GM21786 (cell line): ENCODE results near the gene PEA15.

ENCODE experiments used
- ATAC-seq: cut with Tn5 transposase; IDR thresholded peaks from one replicate; pipeline ENCODE4 v1.9.1; 2021; ENCODE audit not compliant: unreplicated experiment

The PEA15 gene, protein sequence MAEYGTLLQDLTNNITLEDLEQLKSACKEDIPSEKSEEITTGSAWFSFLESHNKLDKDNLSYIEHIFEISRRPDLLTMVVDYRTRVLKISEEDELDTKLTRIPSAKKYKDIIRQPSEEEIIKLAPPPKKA

DNA sequence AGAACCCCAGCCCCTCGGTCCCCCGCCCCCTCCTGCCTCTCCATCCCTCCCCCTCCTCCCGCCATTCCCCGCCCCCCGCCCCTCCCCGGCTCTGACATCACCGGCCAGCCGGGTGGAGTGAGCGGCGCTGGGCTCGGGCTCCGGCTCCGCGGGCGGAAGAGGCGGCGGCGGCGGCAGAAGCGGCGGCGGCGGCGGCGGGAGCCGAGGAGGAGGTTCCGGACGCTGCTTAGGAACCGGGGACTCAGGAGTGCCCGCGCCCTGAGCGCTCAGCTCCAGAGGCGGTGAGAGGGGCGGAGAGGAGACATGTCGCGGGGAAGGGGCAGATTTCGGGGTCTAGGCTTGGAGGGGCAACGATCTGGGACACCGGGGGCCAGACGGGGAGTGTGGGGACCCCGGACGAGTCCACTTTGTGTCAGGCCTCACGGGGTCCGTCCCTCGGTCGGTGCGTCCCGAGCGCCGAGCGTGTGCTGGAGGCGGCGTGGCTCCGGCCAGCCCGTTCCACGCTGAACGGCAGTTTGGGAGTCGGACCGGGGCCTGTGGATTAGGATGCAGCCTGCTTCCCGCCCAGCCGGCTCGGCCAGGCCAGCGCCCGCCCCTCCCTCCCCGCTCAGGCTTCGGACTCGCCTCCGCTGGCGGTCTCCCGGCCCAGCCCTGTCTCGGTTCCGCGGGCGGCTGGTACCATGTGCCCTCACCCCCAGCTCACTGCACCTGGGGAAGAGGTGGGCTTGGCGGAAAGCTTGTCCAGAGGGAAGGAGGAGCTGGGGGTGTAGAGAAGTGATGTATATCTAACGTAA is at the start of gene PEA15:
PEA15 (plus strand) TSS at position 143 of the 794 bp plus-strand sequence. CDS start 6,161 bp downstream, outside the sequence.
- ATAC-seq = no peak

DNA sequence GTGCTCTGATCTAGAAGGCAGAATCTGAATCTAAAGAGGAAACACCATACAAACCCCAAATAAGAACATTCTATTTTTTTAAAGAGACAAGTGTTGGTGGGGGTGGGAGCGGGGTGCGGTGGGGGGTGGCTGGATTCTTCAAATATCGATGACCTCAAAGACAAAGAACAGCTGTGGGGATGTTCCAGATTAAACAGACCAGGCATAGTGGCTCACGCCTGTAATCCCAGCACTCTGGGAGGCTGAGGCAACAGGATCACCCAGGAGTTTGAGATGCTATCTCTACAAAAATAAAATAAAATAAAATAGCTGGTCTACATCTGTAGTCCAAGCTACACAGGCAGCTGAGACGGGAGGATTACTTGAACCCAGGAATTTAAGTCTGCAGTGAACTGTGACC is 48.8 kb upstream of the PEA15 start:
- ATAC-seq = no peak

DNA sequence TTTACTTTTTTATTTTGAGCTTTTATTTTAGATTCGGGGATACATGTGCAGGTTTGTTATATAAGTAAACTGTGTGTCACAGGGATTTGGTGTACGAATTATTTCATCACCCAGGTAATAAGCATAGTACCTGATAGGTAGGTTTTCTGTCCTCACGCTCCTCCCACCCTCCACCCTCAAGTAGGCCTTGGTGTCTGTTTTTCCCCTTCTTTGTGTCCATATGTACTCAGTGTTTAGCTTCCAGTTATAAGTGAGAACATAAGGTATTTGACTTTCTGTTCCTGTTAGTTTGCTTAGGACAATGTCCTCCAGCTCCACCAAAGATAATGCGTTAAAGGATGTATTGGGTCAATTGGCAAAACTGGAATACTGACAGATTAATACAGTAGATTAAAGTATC is 48.0 kb upstream of the PEA15 start:
- ATAC-seq = no peak

DNA sequence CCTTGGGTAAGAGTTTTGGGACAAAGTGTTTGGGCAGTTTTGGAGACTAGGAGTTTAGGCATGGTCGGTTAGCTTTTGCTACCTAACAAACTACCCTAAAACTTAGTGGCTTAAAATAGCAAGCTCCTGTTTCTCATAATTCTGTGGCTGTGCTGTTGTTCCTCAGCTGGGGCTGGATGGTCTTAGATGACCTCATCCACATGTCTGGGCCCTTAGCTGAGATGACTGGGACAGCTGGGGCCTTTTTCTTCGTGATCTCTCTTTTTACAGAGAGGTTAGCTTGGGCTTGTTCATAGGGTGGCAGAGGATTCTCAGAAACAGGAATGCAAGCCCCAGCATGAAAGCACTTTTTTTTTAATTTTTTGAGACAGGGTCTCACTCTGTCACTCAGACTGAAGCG is 47.2 kb upstream of the PEA15 start:
- no peak for ATAC-seq

DNA sequence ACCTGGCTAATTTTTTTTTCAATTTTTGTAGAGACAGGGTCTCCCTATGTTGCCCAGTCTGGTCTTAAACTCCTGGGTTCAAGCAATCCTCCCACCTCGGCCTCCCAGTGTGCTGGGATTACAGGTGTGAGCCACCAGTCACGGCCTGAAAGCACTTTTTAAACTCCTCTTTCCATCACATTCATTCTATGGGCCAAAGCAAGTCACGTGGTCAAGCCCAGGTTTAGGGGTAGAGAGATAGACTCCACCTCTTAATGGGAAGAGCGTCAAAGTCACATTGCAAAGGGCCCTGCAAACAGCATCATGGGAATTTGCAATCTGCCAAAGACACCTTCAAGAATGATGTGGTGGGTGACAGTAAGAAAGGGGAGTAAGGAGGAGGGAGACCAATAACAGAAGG is 46.6 kb upstream of the PEA15 start:
- ATAC-seq = no peak

DNA sequence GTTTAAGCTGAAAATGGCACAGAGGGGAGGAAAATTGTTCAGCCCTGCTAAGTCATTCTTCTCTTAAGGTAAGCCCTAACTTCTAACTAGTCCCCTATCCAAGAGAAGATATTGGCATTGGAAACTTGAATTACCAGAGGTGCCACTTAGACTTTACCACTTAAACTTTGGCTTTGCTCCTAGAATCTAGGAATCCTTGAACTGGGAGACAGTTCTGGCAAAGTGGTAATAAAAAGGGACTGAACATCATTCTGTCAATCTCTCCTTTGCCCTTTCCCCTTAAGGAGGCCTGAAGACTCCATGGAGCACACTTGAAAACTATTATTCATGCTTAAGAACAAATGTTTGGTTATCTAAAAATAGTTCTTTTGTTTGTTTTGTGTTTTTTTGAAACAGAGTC is 45.3 kb upstream of the PEA15 start:
- no peak for ATAC-seq

DNA sequence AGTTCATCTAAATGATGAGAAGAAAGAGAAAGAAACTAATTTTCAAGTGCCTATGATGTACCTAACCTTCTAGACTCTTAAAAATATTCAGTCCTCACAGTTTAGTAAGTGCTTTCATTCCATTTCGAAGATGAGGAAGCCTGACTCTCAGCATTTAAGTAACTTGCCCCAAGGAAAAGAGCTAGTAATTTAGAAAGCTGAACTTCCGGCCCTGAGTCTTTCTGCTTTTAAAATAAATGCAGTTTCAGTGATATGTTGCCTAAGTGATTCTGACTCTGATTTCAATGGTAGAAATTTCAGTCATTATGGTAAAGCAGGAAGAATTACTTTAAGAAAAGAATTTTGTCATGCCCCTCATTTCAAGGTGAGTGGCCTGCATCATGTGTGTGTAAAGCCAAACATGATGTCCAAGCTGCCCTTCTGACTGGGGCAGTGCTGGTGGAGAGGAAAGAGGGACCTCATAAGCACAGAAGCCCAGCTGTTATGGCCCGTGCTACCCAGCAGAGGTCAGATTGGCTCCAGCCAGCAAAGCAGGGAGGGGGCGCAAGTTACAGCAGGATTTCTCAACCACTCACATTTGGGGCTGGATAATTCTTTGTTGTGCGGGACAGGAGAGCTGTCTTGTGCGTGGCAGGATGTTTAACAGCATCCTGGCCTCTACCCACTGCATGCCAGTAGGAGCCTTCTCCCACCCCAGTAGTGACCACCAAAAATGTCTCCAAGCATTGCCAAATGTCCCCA is 43.0 kb upstream of the PEA15 start:
- ATAC-seq = no peak

DNA sequence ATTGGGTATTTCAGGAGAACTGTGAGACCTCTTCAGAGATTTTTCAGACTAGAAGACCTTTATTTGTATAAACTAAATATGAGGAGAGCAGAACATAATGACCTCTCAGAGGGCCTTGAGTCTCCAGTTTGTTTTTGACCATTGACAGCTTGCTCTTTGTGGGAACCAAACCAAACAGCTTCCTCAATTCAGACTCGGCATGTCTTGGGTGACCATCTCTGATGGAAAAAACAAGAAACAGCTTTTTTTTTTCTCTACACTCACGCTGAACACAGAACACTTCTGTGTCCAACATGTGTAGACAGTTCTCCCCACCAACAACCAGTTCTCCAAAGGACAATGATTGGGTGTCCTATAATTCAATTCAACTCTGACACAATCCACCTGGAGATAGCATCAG is 42.3 kb upstream of the PEA15 start:
- no peak for ATAC-seq

DNA sequence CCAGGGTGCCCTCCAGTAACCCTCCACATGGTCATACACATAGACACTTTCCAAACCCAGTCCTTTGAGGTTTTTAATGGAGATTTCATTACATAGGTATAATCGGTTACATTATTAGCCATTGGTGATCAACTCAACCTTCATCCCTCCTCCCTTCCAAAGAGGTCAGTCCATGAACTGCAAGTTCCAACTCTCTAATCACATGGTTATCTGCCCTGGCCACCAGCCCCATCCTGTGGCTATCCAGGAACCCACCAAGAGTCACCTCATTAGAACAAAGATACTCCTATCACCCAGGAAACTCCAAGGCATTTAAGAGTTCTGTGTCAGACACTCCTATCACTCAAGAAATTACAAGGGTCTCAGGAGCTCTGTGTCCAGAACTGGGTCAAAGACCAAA is 41.6 kb upstream of the PEA15 start:
- ATAC-seq = no peak

DNA sequence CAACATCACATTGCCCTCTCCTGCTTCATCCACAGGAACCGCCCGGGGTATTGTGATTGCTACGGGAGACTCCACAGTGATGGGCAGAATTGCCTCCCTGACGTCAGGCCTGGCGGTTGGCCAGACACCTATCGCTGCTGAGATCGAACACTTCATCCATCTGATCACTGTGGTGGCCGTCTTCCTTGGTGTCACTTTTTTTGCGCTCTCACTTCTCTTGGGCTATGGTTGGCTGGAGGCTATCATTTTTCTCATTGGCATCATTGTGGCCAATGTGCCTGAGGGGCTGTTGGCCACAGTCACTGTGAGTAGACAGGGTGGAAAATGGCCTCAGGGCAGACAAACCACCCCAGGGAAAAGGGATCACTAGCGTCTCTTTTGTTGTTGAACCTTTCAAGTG is 41.1 kb upstream of the PEA15 start:
- no peak for ATAC-seq

DNA sequence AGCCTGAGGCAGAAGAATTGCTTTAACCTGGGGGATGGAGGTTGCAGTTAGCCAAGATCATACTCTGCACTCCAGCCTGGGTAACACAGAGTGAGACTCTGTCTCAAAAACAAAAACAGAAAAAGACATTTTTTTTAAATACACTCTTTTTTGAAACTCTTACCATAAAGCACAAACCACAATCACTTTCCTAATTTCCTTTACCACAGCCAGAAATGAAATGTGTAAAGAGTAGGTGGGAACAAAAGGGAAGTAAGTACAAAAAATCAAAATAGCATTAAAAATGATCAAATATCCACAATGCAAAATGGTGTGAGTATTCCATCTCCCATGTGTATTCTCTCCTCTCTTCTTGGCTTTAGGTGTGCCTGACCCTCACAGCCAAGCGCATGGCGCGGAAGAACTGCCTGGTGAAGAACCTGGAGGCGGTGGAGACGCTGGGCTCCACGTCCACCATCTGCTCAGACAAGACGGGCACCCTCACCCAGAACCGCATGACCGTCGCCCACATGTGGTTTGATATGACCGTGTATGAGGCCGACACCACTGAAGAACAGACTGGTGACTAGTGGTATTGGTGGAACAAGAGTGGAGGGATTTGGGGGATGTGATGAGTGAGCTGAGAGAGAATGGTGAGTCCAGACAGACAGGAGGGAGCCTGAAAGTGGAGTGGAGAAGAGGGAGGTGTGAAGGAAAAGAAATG is 38.9 kb upstream of the PEA15 start:
- ATAC-seq = no peak

DNA sequence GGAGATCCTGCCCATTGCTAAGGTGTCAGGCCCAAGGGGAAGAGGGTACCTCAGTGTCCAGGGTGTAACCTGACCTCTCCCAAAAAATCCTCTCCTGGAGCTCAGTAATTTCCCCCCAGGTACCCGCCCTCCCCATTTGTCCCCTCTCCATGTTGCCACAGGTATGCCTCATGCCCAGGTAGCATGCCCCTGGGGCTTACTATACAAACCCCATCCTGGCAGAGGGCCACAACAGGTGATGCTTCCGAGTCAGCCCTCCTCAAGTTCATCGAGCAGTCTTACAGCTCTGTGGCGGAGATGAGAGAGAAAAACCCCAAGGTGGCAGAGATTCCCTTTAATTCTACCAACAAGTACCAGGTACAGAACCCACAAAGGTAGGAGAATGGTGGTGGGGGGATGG is 38.1 kb upstream of the PEA15 start:
- ATAC-seq = no peak

DNA sequence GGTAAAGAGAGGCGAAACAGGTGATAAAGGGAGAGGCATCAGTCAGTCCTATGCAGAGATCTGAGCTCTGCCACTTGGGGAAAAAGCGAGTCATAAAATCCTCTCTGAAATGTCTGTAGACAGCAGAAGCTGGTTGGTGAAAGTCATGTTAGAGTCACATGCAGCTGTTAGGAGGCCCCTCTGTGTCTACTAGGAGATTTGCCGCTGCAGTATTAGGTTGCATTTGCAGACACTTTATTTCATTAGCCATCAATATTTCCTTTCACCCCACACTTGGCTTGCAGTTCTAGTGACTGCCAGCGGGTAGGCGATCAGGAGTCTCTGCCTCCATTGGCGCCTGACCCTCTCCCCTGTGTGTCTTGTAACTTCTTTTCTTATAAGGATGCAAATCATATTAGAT is 37.6 kb upstream of the PEA15 start:
- ATAC-seq = no peak

DNA sequence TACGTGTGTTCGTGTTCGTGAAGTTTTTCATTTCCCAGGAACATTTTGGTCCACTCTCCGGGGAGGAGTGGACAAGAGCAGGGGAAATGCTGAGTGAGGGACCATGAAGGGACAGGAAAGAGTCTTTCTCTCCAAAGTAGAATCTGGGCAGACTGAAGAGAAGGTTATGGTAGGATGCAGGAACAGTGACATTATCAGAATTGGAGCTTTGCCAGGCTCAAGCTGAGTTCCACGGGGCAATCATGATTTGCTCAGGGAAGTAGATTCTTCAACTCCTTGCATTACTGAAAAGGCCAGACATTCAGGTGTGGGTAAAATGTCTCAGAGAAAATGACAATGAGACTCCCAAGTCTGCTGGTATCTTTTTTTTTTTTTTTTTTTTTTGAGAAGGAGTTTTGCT is 37.2 kb upstream of the PEA15 start:
- ATAC-seq = no peak

DNA sequence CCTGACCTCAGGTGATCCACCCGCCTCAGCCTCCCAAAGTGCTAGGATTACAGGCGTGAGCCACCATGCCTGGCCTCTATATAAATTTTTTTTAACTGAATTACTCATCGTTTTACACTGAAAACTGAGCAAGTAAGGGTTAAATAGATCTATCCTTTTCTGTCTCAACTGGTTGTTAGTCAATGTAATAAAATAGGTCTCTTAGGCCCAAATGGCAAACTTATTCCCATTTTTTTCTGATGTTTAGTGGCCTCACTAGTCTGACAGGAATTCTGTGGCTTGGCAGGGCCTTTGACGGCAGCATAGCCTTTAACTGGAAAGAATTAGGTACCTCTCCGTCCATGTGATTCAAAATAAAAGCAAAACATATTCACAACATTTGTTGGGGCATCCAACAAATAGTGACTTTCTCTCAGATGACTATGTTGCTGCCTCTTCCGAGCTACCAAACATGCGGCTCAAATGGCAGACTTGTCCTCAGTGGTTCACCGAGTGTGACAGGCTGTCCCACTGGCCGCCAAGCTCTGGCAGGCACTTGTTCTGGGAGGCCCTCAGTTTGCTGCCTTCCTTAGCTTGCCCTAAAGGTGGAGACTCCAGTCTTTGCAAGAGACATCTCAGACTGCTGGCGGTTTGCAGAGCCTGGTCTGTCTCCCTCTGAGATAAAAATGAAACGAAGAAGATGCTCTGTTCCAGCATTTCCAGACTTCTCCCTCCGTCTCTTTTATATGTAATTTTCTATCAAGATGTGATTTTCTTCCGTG is 36.4 kb upstream of the PEA15 start:
- ATAC-seq = no peak

DNA sequence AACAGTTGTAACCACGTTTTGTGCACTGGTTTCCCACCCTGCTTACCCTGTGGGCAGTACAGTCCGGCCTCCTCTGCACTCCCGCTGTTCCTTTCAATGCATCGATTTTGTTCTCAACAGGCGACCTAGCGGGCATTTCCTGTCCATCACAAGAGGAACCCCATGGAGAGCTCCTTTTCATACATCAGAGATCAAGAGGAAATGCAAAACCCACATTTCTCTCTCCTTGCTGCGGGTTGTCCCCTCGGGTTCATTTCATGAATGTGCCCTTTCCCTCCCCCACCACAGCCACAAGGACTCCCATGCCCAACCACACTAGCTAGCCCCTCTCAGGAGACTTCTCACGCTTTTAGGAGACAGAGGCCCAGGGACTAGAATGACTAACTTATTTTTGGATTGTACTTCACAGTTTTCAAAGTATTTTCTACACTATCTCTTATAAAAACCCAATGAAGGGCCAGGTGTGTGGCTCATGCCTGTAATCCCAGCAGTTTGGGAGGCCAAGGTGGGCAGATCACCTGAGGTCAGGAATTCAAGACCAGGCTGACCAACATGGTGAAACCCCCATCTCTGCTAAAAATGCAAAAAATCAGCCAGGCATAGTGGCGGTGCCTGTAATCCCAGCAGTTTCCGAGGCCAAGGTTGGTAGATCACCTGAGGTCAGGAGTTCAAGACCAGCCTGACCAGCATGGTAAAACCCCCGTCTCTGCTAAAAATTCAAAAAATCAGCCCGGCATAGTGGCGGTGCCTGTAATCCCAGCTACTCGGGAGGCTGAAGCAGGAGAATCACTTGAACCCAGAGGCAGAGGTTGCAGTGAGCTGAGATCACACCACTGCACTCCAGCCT is 35.4 kb upstream of the PEA15 start:
- peak; percentile 67 for ATAC-seq

DNA sequence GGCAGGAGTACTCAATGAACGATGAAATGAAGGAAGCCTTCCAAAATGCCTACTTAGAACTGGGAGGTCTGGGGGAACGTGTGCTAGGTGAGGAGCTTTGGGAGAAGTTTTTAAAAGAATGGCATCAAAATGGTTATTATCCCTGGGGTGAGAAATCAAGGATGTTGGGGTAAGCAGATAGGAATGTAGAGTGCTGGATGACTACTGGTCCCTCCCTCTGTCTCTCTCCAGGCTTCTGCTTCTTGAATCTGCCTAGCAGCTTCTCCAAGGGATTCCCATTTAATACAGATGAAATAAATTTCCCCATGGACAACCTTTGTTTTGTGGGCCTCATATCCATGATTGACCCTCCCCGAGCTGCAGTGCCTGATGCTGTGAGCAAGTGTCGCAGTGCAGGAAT is 33.8 kb upstream of the PEA15 start:
- ATAC-seq = no peak

DNA sequence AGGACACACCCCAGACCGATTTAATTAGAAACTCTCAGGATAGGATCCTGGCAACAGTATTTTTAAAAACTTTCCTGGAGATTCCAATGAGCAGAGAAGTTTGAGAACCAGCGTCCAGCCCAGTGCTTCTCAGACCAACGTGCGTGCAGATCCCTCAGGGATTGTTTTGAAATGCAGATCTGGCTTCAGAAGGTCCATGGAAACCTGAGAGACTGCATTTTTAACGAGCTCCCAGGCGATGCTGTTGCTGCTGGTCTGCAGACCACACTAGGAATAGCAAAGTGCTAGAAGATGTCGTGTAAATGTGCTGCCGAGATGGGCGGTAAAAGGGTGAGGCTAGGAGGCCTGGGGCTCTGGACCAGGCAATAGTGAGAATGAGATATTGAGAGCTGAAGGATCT is 33.2 kb upstream of the PEA15 start:
- no peak for ATAC-seq

DNA sequence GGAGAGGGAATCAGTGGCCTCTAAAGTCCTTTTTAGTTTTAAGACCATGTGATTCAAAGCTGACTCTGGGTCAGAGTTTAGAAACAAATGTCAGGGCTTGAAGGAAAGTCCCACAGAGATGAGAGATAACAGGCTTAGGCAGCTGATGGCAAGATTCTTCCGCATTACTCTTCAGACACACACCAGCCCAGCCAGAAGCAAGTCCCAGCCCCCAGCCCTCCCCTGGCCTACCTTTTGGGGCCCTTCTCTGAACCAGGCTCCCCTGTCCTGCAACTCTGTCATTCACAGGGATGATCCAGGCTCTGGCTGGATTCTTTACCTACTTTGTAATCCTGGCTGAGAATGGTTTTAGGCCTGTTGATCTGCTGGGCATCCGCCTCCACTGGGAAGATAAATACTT is 28.0 kb upstream of the PEA15 start:
- ATAC-seq = no peak

DNA sequence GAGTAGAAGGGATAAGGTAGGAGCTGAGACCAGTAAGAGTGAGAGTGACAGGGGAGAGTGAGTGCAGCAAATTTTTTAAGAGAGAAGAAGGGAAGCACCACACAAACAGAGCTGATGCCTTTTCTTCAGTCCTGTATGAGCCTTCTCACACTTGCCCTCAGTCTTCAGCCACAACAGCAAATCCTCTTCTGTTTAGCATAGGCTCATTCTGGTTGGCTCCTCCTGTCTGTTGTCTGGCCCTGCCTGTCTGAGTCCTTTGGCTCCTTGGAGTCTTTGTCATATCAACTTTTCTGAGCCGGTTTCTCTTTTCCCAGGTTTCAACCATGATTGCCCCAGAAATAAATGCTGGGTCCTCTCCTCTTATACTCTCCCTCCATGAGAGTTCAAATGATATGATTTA is 27.5 kb upstream of the PEA15 start:
- no peak for ATAC-seq
